IPS-18c (cell line): ENCODE results near the gene KCNMB3.
"Not testable (repeated sequence)": the region's sequence is repeated elsewhere in the genome, so short reads cannot be mapped to it uniquely, and the experiment has no call there.

Experiments used
- H3K4me3 ChIP-seq: 2 replicates; pipeline ENCODE4 v1.7.0; 2013; ENCODE audit warnings: low read depth, mild to moderate bottlenecking, low read length, moderate library complexity; ENCODE audit not compliant: insufficient read depth
- H3K9me3 ChIP-seq: one replicate; pipeline ENCODE4 v1.6.1; 2013; ENCODE audit warnings: mild to moderate bottlenecking, low read length, moderate library complexity; ENCODE audit not compliant: control insufficient read depth, insufficient read depth

Gene KCNMB3

GRCh38 chr3:179250803-179251476, at the start of gene KCNMB3:
Gene KCNMB3 (minus strand): TSS chr3:179251114. CDS start chr3:179250990, 124 bp downstream.
- H3K4me3 ChIP-seq, result no peak within 1 kb of the TSS
- no peaks in the 10 kb centered on the region for H3K9me3 ChIP-seq

GRCh38 chr3:179299999-179300613, 49.2 kb upstream of the KCNMB3 start:
- Histone ChIP-seq H3K9me3 (peaks cover 4% of the 10 kb centered on the region), H3K4me3 (no peak overlapping the region)

- no peak overlapping the region for H3K4me3 ChIP-seq
- H3K9me3 ChIP-seq, result peaks cover 4% of the 10 kb centered on the region
These were observed 48.4 kb upstream of the KCNMB3 start for GRCh38 chr3:179299316-179299715.

- Histone ChIP-seq H3K9me3 (peaks cover 2% of the 10 kb centered on the region), H3K4me3 (no peak overlapping the region)
These were observed 47.2 kb upstream of the KCNMB3 start for GRCh38 chr3:179297971-179298725.

- no peaks in the 10 kb centered on the region for H3K9me3 ChIP-seq
- no peak overlapping the region for H3K4me3 ChIP-seq
These were observed 41.5 kb upstream of the KCNMB3 start for GRCh38 chr3:179292450-179292849.

- Histone ChIP-seq H3K9me3 (no peaks in the 10 kb centered on the region), H3K4me3 (no peak overlapping the region)
These were observed 38.4 kb upstream of the KCNMB3 start for GRCh38 chr3:179289295-179289694.

- Histone ChIP-seq H3K9me3 (no peaks in the 10 kb centered on the region), H3K4me3 (no peak overlapping the region)
These were observed 37.9 kb upstream of the KCNMB3 start for GRCh38 chr3:179288845-179289244.

- no peak overlapping the region for H3K4me3 ChIP-seq
- no peaks in the 10 kb centered on the region for H3K9me3 ChIP-seq
These were observed 35.4 kb upstream of the KCNMB3 start for GRCh38 chr3:179286331-179286730.

- no peaks in the 10 kb centered on the region for H3K9me3 ChIP-seq
These were observed 30.9 kb upstream of the KCNMB3 start for GRCh38 chr3:179281825-179282224.

GRCh38 chr3:179279837-179280236, 28.9 kb upstream of the KCNMB3 start:
- H3K4me3 ChIP-seq, result no peak overlapping the region

More at GRCh38 chr3:179281825-179282224, 30.9 kb upstream of the KCNMB3 start:
- no peak overlapping the region for H3K4me3 ChIP-seq

GRCh38 chr3:179278932-179279693, 28.2 kb upstream of the KCNMB3 start:
- Histone ChIP-seq H3K4me3 (no peak overlapping the region), H3K9me3 (no peaks in the 10 kb centered on the region)

More at GRCh38 chr3:179279837-179280236, 28.9 kb upstream of the KCNMB3 start:
- no peaks in the 10 kb centered on the region for H3K9me3 ChIP-seq

GRCh38 chr3:179278151-179278550, 27.2 kb upstream of the KCNMB3 start:
- Histone ChIP-seq H3K4me3 (no peak overlapping the region), H3K9me3 (no peaks in the 10 kb centered on the region)

- Histone ChIP-seq H3K9me3 (no peaks in the 10 kb centered on the region), H3K4me3 (no peak overlapping the region)
These were observed 25.8 kb upstream of the KCNMB3 start for GRCh38 chr3:179276743-179277142.

- Histone ChIP-seq H3K4me3 (no peak overlapping the region), H3K9me3 (no peaks in the 10 kb centered on the region)
These were observed 25.1 kb upstream of the KCNMB3 start for GRCh38 chr3:179276001-179276400.

GRCh38 chr3:179274434-179274833, 23.5 kb upstream of the KCNMB3 start:
- not testable (repeated sequence) for H3K4me3 ChIP-seq

GRCh38 chr3:179272385-179272784, 21.5 kb upstream of the KCNMB3 start:
- Histone ChIP-seq H3K4me3 (no peak overlapping the region), H3K9me3 (no peaks in the 10 kb centered on the region)

More at GRCh38 chr3:179274434-179274833, 23.5 kb upstream of the KCNMB3 start:
- H3K9me3 ChIP-seq, result not testable (repeated sequence)

GRCh38 chr3:179269152-179269707, 18.3 kb upstream of the KCNMB3 start:
- H3K9me3 ChIP-seq, result no peaks in the 10 kb centered on the region
- no peak overlapping the region for H3K4me3 ChIP-seq
